HCT116 (cell line): Measurements from ENCODE around the gene SCARF2. TPM values are rescaled to one million over a fixed set of nuclear protein-coding genes. Genes with fewer than 3 reads are reported as not detected.

Source experiments
- ATAC-seq: fragments of 200-7000 bp; cut with Tn5 transposase; 2 replicates; pipeline ENCODE4 v1.9.1; 2020; ENCODE audit warnings: mild to moderate bottlenecking, moderate library complexity
- BruUV-seq: library from RNA; stranded (reverse); fragments of 400-500 nt; replicated peaks from 2 replicates; lab custom pipeline; 2021; lab: Mats Ljungman, UMichigan
- CTCF ChIA-PET: fragments of 300-600 bp; sonication (Branson Sonifier 250); formaldehyde crosslinking; loops from one replicate; lab custom pipeline; 2021; ENCODE audit warnings: antibody characterized with exemption; lab: Charles Lee
- POLR2A ChIA-PET: fragments of 300-600, 350-600 bp; sonication (Branson Sonifier 250); formaldehyde crosslinking; loops from one replicate; lab custom pipeline; 2021; ENCODE audit warnings: antibody characterized with exemption; lab: Charles Lee
- RAD21 ChIA-PET, 2 experiments: fragments of 300-600 bp; sonication (Branson Sonifier 250); formaldehyde crosslinking; loops; one replicate each; lab custom pipeline; 2023; ENCODE audit warnings: low total read pairs in 2 of 2; ENCODE audit not compliant: uncharacterized antibody in 2 of 2, unreplicated experiment in 2 of 2, low non-redundant PET in 1 of 2; lab: Charles Lee
- DNase-seq: peaks from one replicate; pipeline ENCODE4 v3.0.0-alpha.2; 2010; ENCODE audit warnings: low read depth, low spot score
- H2AFZ ChIP-seq: fragments of 200-600 bp; shearing (Covaris generic), sonication (generic); 2 replicates; pipeline ENCODE4 v1.6.1; 2017; ENCODE audit warnings: low read depth, mixed run types, mixed read lengths, antibody characterized with exemption, low read length; ENCODE audit not compliant: poor library complexity, severe bottlenecking
- H3K27ac ChIP-seq: 2 replicates; pipeline ENCODE4 v1.5.1; 2012; ENCODE audit warnings: low read depth, low read length
- H3K27me3 ChIP-seq: fragments of 200-600 bp; sonication (generic); 2 replicates; pipeline ENCODE4 v1.6.1; 2016; ENCODE audit warnings: mixed run types, low read length, mixed read lengths; ENCODE audit not compliant: insufficient read depth
- H3K36me3 ChIP-seq, 2 experiments: fragments of 200-500 bp in 1 of 2; fragments of 200-600 bp in 1 of 2; sonication (Bioruptor generic) in 1 of 2; sonication (generic) in 1 of 2; 2 replicates each; pipeline versions ENCODE4 v1.5.1 to v1.6.1; 2014 to 2016; ENCODE audit warnings: low read length in 2 of 2, inconsistent platforms in 1 of 2, mixed read lengths in 1 of 2, mixed run types in 1 of 2; ENCODE audit not compliant: insufficient read depth in 2 of 2, control insufficient read depth in 1 of 2
- H3K4me1 ChIP-seq, 2 experiments: fragments of 200-600 bp in 1 of 2; sonication (generic) in 1 of 2; 2 replicates each; pipeline versions ENCODE4 v1.5.1 to v1.6.1; 2012 to 2017; ENCODE audit warnings: low read length in 2 of 2, inconsistent platforms in 1 of 2, mild to moderate bottlenecking in 1 of 2, mixed read lengths in 1 of 2, mixed run types in 1 of 2, moderate library complexity in 1 of 2; ENCODE audit not compliant: insufficient read depth in 2 of 2, control insufficient read depth in 1 of 2
- H3K4me2 ChIP-seq: fragments of 200-600 bp; sonication (generic); 2 replicates; pipeline ENCODE4 v1.6.1; 2017; ENCODE audit warnings: mixed run types, low read length, mixed read lengths
- H3K4me3 ChIP-seq, 2 experiments: fragments of 200-600 bp in 1 of 2; sonication (generic) in 1 of 2; replicated peaks in 1 of 2; 2 replicates each; pipeline ENCODE4 v1.5.1; 2011 to 2016; ENCODE audit warnings: low read length in 2 of 2, control low read depth in 1 of 2, low read depth in 1 of 2, mild to moderate bottlenecking in 1 of 2, mixed read lengths in 1 of 2, mixed run types in 1 of 2
- H3K79me2 ChIP-seq: fragments of 200-600 bp; sonication (generic); 2 replicates; pipeline ENCODE4 v1.6.1; 2017; ENCODE audit warnings: mild to moderate bottlenecking, mixed run types, low read length, moderate library complexity, mixed read lengths; ENCODE audit not compliant: insufficient read depth
- H3K9ac ChIP-seq: fragments of 200-600 bp; sonication (generic); 2 replicates; pipeline ENCODE4 v1.6.1; 2016; ENCODE audit warnings: low read length, mixed read lengths
- H3K9me2 ChIP-seq: fragments of 200-600 bp; sonication (generic), shearing (Covaris generic); 2 replicates; pipeline ENCODE4 v1.6.1; 2017; ENCODE audit warnings: mixed run types, mild to moderate bottlenecking, moderate library complexity; ENCODE audit not compliant: insufficient read depth
- H3K9me3 ChIP-seq, 2 experiments: fragments of 200-500 bp in 1 of 2; fragments of 200-600 bp in 1 of 2; sonication (Bioruptor generic) in 1 of 2; sonication (generic) in 1 of 2; 2 replicates each; pipeline ENCODE4 v1.6.1; 2014 to 2017; ENCODE audit warnings: low read length in 2 of 2, mixed read lengths in 2 of 2, inconsistent platforms in 1 of 2, low read depth in 1 of 2, mild to moderate bottlenecking in 1 of 2, mixed run types in 1 of 2, moderate library complexity in 1 of 2; ENCODE audit not compliant: control insufficient read depth in 1 of 2, insufficient read depth in 1 of 2
- H4K20me1 ChIP-seq: fragments of 200-600 bp; sonication (generic), shearing (Covaris generic); 2 replicates; pipeline ENCODE4 v1.6.1; 2017; ENCODE audit warnings: mixed run types, mild to moderate bottlenecking, moderate library complexity; ENCODE audit not compliant: insufficient read depth
- CBX3 ChIP-seq: IDR thresholded peaks from 2 replicates; pipeline ENCODE4 v1.6.1; 2012; ENCODE audit warnings: low read depth
- CEBPB ChIP-seq: IDR thresholded peaks from 2 replicates; pipeline ENCODE4 v1.6.1; 2012; ENCODE audit warnings: low read depth
- EGR1 ChIP-seq: IDR thresholded peaks from 2 replicates; pipeline ENCODE4 v1.6.1; 2012; ENCODE audit warnings: low read depth
- ELF1 ChIP-seq: IDR thresholded peaks from 2 replicates; pipeline ENCODE4 v1.6.1; 2012; ENCODE audit warnings: low read depth, borderline replicate concordance
- EZH2 ChIP-seq: fragments of 200-600 bp; sonication (generic); IDR thresholded peaks from 2 replicates; pipeline ENCODE4 v1.6.1; 2017; ENCODE audit warnings: antibody characterized with exemption, mixed run types
- EZH2phosphoT487 ChIP-seq: fragments of 200-600 bp; IDR thresholded peaks from 2 replicates; pipeline ENCODE4 v1.6.1; 2018; ENCODE audit warnings: antibody characterized with exemption, borderline replicate concordance
- JUND ChIP-seq: IDR thresholded peaks from 2 replicates; pipeline ENCODE4 v1.6.1; 2012
- SIN3A ChIP-seq: IDR thresholded peaks from 2 replicates; pipeline ENCODE4 v1.6.1; 2012; ENCODE audit warnings: low read depth
- SP1 ChIP-seq: IDR thresholded peaks from 2 replicates; pipeline ENCODE4 v1.6.1; 2012; ENCODE audit warnings: low read depth
- TCF7L2 ChIP-seq: IDR thresholded peaks from 2 replicates; pipeline ENCODE4 v1.7.0; 2011; ENCODE audit warnings: borderline replicate concordance, inconsistent platforms; ENCODE audit not compliant: insufficient read depth, insufficient read length; ENCODE audit errors: extremely low read depth
- YY1 ChIP-seq: IDR thresholded peaks from 2 replicates; pipeline ENCODE4 v1.6.1; 2011; ENCODE audit warnings: low read length, low read depth, moderate library complexity, mild to moderate bottlenecking; ENCODE audit not compliant: insufficient replicate concordance; ENCODE audit errors: extremely low read depth
- ZFX ChIP-seq: fragments of 450-650 bp; IDR thresholded peaks from 2 replicates; pipeline ENCODE4 v1.6.1; 2017
- ZNF274 ChIP-seq: fragments of 200-500 bp; sonication (Bioruptor generic); IDR thresholded peaks from 2 replicates; pipeline ENCODE4 v1.6.1; 2014; ENCODE audit warnings: mild to moderate bottlenecking, low read depth, low read length, inconsistent platforms
- intact Hi-C: fragments of 100-400 bp; cut with micrococcal nuclease; formaldehyde crosslinking; loops from 2 replicates; pipeline ENCODE4 v1.10.0; 2022
- total RNA-seq: library from RNA; stranded (reverse); gene quantifications from one replicate; pipeline ENCODE4 v1.2.1, GENCODE V29; 2021; ENCODE audit not compliant: unreplicated experiment
- TF ChIP-seq, protein P1 (sequence below): IDR thresholded peaks from 2 replicates; pipeline ENCODE4 v1.6.1; 2012
- TF ChIP-seq, protein P2 (sequence below): IDR thresholded peaks from 2 replicates; pipeline ENCODE4 v1.6.1; 2011; ENCODE audit warnings: mild to moderate bottlenecking, low read length, moderate library complexity; ENCODE audit not compliant: insufficient replicate concordance; ENCODE audit errors: extremely low read depth
- TF ChIP-seq, protein P3 (sequence below): IDR thresholded peaks from 2 replicates; pipeline ENCODE4 v1.6.1; 2012

The SCARF2 gene
- total RNA-seq, 1 experiment from 2014 or later = 2.5 TPM

DNA sequence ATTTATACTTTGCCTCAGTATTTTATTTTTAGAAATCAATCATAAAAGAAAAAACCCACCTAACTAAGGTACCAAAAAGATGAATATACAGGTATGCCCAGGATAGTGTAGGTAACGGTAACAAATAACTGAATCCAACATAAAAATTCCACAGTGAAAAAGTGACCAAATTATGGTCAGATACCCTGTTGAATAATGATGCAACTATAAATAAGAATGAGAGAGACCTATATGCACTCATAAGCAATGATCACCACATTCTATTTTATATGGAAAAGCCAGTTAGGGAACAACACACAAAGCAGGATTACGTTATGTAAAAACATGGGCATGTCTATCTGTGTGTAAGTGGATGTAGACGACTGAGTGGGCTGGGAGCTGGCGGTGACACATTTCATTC, 50.7 kb downstream of the SCARF2 start:
- H3K4me2 ChIP-seq = no peak overlapping the region
- RAD21 ChIA-PET = no interaction called here
- no peaks in the 10 kb centered on the region for H3K9me2 ChIP-seq
- no peak overlapping the region for H2AFZ ChIP-seq
- TF ChIP-seq ZFX = no peak
- no peak for TF ChIP-seq TCF7L2
- TF ChIP-seq EZH2 = no peak
- no peak for TF ChIP-seq SIN3A
- TF ChIP-seq EGR1 = no peak
- TF ChIP-seq YY1 = no peak
- TF ChIP-seq, protein P1, sequence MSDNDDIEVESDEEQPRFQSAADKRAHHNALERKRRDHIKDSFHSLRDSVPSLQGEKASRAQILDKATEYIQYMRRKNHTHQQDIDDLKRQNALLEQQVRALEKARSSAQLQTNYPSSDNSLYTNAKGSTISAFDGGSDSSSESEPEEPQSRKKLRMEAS = no peak
- no peak for TF ChIP-seq SP1
- no peak for TF ChIP-seq CEBPB
- TF ChIP-seq CBX3 = no peak
- no peak for TF ChIP-seq EZH2phosphoT487
- TF ChIP-seq, all 23 proteins: peak for 0
- DNase-seq = no peak
- ChIA-PET POLR2A (no interaction called here), CTCF (no interaction called here)
- Histone ChIP-seq H3K4me1 (no peaks in the 10 kb centered on the region), H3K9ac (no peak overlapping the region), H3K27me3 (no peaks in the 10 kb centered on the region), H3K27ac (no peak overlapping the region), H3K9me3 (no peaks in the 10 kb centered on the region), H3K79me2 (no peaks in the 10 kb centered on the region), H4K20me1 (no peaks in the 10 kb centered on the region), H3K36me3 (no peaks in the 10 kb centered on the region), H3K4me3 (no peak overlapping the region)
- intact Hi-C loops = no loop called here
- ATAC-seq = no peak
- BruUV-seq = no TSS peak

DNA sequence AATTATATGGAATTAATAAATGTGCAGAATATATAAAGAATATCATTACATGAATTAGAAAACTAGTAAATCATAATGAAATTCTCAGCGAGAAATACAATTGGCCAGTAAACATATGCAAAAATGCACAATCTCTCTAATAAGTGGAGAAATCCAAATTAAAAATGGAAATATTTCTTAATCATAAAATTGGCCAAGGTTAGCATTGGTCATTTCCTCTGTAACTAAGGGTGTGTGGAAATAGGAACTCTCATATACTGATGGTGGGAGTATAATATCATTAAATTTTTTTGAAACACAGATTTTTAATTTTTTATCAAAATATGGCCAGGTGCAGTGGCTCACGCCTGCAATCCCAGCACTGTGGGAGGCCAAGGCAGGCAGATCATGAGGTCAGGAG, 51.3 kb downstream of the SCARF2 start:
- Histone ChIP-seq H4K20me1 (no peaks in the 10 kb centered on the region), H3K27me3 (no peaks in the 10 kb centered on the region), H3K9me2 (no peaks in the 10 kb centered on the region), H3K9me3 (no peaks in the 10 kb centered on the region), H3K79me2 (no peaks in the 10 kb centered on the region), H3K9ac (no peak overlapping the region), H3K4me3 (no peak overlapping the region), H3K27ac (no peak overlapping the region), H3K4me2 (no peak overlapping the region), H2AFZ (no peak overlapping the region), H3K36me3 (no peaks in the 10 kb centered on the region), H3K4me1 (no peaks in the 10 kb centered on the region)
- intact Hi-C loops = no loop called here
- ChIA-PET CTCF (no interaction called here), POLR2A (no interaction called here), RAD21 (no interaction called here)
- no TSS peak for BruUV-seq
- DNase-seq = no peak
- no peak for ATAC-seq
- TF ChIP-seq ZNF274 (no peak), ZFX (no peak), JUND (no peak), ELF1 (no peak), CEBPB (no peak), SP1 (no peak), EZH2phosphoT487 (no peak)
- TF ChIP-seq, protein P2, sequence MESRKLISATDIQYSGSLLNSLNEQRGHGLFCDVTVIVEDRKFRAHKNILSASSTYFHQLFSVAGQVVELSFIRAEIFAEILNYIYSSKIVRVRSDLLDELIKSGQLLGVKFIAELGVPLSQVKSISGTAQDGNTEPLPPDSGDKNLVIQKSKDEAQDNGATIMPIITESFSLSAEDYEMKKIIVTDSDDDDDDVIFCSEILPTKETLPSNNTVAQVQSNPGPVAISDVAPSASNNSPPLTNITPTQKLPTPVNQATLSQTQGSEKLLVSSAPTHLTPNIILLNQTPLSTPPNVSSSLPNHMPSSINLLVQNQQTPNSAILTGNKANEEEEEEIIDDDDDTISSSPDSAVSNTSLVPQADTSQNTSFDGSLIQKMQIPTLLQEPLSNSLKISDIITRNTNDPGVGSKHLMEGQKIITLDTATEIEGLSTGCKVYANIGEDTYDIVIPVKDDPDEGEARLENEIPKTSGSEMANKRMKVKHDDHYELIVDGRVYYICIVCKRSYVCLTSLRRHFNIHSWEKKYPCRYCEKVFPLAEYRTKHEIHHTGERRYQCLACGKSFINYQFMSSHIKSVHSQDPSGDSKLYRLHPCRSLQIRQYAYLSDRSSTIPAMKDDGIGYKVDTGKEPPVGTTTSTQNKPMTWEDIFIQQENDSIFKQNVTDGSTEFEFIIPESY = no peak
- TF ChIP-seq, protein P3, sequence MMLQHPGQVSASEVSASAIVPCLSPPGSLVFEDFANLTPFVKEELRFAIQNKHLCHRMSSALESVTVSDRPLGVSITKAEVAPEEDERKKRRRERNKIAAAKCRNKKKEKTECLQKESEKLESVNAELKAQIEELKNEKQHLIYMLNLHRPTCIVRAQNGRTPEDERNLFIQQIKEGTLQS = no peak
